ENCODE measurements around the gene SSH2. TPM values are rescaled to one million over a fixed set of nuclear protein-coding genes. Genes with fewer than 3 reads are reported as not detected.

The SSH2 gene
- total RNA-seq, 2 donors from 2014 or later, result 36.1 to 36.8 TPM

DNA sequence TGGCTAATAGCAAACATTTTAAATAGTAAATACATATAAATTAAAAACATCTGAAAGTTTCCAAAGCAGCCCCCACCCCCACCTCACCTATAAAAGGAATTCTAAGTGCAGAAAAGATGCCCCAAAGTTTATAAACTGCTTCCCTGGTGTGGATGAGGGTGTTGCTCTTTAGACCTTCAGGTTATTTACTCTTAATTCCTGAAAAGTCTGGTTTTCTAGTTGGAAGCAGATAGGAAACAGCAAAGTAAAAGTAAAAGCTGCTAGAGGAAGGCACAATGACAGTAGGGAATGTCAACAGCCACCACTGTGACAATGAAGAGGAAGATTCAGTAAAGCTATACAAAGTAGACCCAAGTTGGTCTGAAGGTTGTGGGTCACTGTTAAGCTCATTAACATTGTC lies 37.8 kb downstream of the SSH2 start:
- H3K27ac ChIP-seq, result no peak overlapping the region

DNA sequence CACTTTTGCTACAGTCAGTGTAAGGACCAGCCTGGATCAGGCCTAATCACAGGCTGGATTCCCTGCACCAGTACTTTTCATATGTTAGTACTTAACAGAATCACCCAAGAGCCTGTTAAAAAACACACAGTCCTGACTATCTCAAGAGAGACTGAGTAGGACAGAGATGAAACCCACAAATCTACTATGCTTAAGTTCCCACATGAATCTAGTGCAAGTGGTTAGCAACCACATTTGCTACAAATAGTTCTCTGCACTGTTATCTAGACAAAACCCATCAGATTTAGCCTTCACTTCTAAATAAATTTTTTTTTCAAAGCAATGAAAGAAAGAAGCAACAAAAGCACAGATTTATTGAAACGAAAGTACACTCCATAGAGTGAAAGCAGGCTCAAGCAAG lies 38.9 kb downstream of the SSH2 start:
- TF ChIP-seq, protein P1, sequence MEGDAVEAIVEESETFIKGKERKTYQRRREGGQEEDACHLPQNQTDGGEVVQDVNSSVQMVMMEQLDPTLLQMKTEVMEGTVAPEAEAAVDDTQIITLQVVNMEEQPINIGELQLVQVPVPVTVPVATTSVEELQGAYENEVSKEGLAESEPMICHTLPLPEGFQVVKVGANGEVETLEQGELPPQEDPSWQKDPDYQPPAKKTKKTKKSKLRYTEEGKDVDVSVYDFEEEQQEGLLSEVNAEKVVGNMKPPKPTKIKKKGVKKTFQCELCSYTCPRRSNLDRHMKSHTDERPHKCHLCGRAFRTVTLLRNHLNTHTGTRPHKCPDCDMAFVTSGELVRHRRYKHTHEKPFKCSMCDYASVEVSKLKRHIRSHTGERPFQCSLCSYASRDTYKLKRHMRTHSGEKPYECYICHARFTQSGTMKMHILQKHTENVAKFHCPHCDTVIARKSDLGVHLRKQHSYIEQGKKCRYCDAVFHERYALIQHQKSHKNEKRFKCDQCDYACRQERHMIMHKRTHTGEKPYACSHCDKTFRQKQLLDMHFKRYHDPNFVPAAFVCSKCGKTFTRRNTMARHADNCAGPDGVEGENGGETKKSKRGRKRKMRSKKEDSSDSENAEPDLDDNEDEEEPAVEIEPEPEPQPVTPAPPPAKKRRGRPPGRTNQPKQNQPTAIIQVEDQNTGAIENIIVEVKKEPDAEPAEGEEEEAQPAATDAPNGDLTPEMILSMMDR (IDR thresholded peaks at IDR 0.05), result no peak
- H3K27me3 ChIP-seq, result no peaks in the 10 kb centered on the region

More for the DNA sequence above, 37.8 kb downstream of the SSH2 start:
- Histone ChIP-seq H3K27me3 (no peaks in the 10 kb centered on the region), H3K9me3 (no peaks in the 10 kb centered on the region), H3K4me3 (no peak overlapping the region), H3K4me1 (no peaks in the 10 kb centered on the region), H3K36me3 (no peaks in the 10 kb centered on the region)
- TF ChIP-seq, protein P1 (IDR thresholded peaks at IDR 0.05), result no peak
- no peak for DNase-seq (ENCODE audit: low spot score)

DNA sequence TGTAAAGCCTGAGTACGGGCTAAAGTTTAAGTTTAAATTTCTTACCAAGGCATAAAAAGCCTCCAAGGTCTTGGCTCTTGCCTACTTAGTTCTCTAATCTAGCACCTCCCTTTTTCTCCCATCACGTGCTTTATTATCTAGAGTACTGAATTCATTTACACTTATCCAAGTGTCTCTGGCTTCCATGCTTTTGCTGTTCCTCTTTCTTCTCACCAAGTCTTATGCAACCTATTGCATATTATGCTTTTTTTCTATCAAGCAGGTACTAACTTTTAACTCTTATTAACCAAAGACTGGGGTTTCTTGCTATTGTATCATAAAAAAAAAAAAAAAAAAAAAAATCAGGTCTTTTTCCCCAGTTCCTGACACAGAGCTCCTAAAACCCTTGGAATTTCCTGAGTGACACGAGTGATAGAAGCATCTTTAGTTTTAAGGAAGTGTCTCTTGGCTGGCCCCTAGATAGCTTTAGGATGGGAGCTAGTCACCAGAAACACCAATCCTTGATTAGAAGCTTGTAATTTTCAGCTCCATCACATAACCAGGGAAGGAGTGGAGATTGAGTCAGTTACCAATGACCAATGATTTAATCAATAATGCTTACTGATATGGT lies 44.9 kb downstream of the SSH2 start:
- Histone ChIP-seq H3K9me3 (no peaks in the 10 kb centered on the region), H3K4me1 (peaks cover 0 to 6% of the 10 kb centered on the region in 2 donors), H3K27ac (no peak overlapping the region), H3K27me3 (no peaks in the 10 kb centered on the region), H3K36me3 (no peaks in the 10 kb centered on the region), H3K4me3 (no peak overlapping the region)
- no peak for DNase-seq (ENCODE audit: low spot score)
- TF ChIP-seq, protein P1 (IDR thresholded peaks at IDR 0.05), result no peak

More for the DNA sequence above, 38.9 kb downstream of the SSH2 start:
- DNase-seq (ENCODE audit: low spot score), result no peak
- no peaks in the 10 kb centered on the region for H3K9me3 ChIP-seq
- H3K4me1 ChIP-seq, result no peaks in the 10 kb centered on the region
- no peak overlapping the region for H3K27ac ChIP-seq
- H3K36me3 ChIP-seq, result no peaks in the 10 kb centered on the region
- H3K4me3 ChIP-seq, result no peak overlapping the region

DNA sequence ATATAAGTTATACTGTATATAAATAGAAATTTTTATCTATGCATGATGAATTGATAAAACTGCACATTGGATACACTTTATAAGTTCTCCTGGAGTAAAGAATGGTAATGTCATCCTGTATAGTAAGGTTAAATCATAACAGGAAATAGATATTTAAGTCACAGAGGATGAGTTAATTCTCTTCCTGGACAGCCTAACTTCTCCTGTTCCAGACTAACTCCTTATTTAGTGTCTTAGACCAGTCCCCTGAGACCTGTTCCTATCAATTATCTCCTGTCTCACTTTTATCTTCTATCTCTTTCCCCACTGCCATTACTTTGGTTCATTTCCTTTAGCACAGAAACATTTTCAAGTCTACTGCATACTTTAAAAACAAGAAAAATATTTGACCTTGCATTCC lies 46.5 kb downstream of the SSH2 start:
- no peak overlapping the region for H3K27ac ChIP-seq
- DNase-seq (ENCODE audit: low spot score), result no peak
- H3K27me3 ChIP-seq, result no peaks in the 10 kb centered on the region
- H3K9me3 ChIP-seq, result no peaks in the 10 kb centered on the region
- peaks cover 0 to 6% of the 10 kb centered on the region in 2 donors for H3K4me1 ChIP-seq
- TF ChIP-seq, protein P1 (IDR thresholded peaks at IDR 0.05), result no peak
- H3K4me3 ChIP-seq, result no peak overlapping the region
- no peaks in the 10 kb centered on the region for H3K36me3 ChIP-seq

DNA sequence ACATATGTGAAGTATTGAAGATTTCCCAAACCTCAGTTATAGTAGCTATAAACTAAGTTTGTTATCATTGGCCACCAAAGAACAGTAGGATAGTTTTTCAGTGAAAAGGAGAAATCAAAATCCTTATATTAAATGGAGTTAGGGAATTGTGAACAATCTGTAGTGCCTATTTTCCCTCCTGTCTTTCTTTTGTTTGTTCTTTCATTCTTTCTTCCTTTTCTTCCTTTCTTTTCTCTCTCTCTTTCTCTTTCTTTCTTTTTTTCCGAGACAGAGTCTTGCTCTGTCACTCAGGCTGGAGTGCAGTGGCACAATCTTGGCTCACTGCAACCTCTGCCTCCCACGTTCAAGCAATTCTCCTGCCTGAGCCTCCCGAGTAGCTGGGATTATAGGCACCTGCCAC lies 48.8 kb downstream of the SSH2 start:
- no peak overlapping the region for H3K4me3 ChIP-seq
- DNase-seq (ENCODE audit: low spot score), result no peak
- no peak overlapping the region for H3K27ac ChIP-seq
- H3K27me3 ChIP-seq, result no peaks in the 10 kb centered on the region
- no peaks in the 10 kb centered on the region for H3K9me3 ChIP-seq
- no peaks in the 10 kb centered on the region for H3K36me3 ChIP-seq
- H3K4me1 ChIP-seq, result peaks cover 0 to 6% of the 10 kb centered on the region in 2 donors
- TF ChIP-seq, protein P1 (IDR thresholded peaks at IDR 0.05), result no peak

DNA sequence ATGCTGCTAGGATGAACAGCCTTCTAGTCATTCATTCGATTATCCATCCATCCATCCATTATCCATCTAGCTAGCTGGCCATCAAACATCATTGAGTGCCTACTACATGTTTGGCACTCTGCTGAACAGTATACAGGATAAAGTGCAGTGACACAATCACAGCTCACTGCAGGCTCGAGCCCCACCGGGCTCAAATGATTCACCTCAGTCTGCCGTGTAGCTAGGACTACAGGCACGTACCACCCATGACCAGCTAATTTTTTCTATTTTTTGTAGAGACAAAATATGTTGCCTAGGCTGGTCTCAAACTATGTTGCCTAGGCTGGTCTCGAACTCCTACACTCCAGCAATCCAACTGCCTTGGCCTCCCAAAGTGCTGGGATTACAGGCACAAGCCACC lies 50.0 kb downstream of the SSH2 start:
- no peaks in the 10 kb centered on the region for H3K9me3 ChIP-seq
- peaks cover 0 to 6% of the 10 kb centered on the region in 2 donors for H3K4me1 ChIP-seq
- H3K36me3 ChIP-seq, result no peaks in the 10 kb centered on the region
- no peaks in the 10 kb centered on the region for H3K27me3 ChIP-seq
- TF ChIP-seq, protein P1 (IDR thresholded peaks at IDR 0.05), result no peak
- no peak overlapping the region for H3K4me3 ChIP-seq
- DNase-seq (ENCODE audit: low spot score), result no peak
- no peak overlapping the region for H3K27ac ChIP-seq

Measured in right atrium auricular region (tissue), 2 donors.